CD4-positive, alpha-beta T cell (primary cell): ENCODE data around the gene MICAL2. TPM values are rescaled to one million over a fixed set of nuclear protein-coding genes. Genes with fewer than 3 reads are reported as not detected.

ENCODE experiments used
- ATAC-seq: fragments of 200-7000 bp; cut with Tn5 transposase; one replicate; pipeline ENCODE4 v1.10.0; 2022; ENCODE audit warnings: mild to moderate bottlenecking; ENCODE audit not compliant: poor library complexity
- CTCF ChIA-PET: fragments of 350-600 bp; sonication (Branson Sonifier 250); formaldehyde crosslinking; loops from one replicate; lab custom pipeline; 2021; ENCODE audit warnings: antibody characterized with exemption, inconsistent platforms; lab: Charles Lee
- POLR2A ChIA-PET: fragments of 350-600 bp; sonication (Branson Sonifier 250); formaldehyde crosslinking; loops from one replicate; lab custom pipeline; 2021; ENCODE audit warnings: antibody characterized with exemption, inconsistent platforms; lab: Charles Lee
- DNase-seq, 14 experiments: peaks; one replicate each; pipeline ENCODE4 v3.0.0-alpha.2; 2013 to 2020; ENCODE audit warnings: mixed read lengths in 2 of 14
- H3K27ac ChIP-seq, 2 donors: one replicate each; pipeline versions ENCODE4 v1.5.1 to v1.7.0; 2013; ENCODE audit warnings: low read length in 2 of 2, low read depth in 1 of 2, mild to moderate bottlenecking in 1 of 2
- H3K27me3 ChIP-seq, 2 experiments: 1 replicate in 1 of 2; 2 replicates in 1 of 2; pipeline versions ENCODE4 v1.6.1 to v1.7.0; 2013; ENCODE audit warnings: low read length in 2 of 2, control low read depth in 1 of 2, mild to moderate bottlenecking in 1 of 2, moderate library complexity in 1 of 2; ENCODE audit not compliant: insufficient read depth in 2 of 2, control insufficient read depth in 1 of 2
- H3K36me3 ChIP-seq: one replicate; pipeline ENCODE4 v1.6.1; 2013; ENCODE audit warnings: low read length, control low read depth; ENCODE audit not compliant: insufficient read depth
- H3K4me1 ChIP-seq: one replicate; pipeline ENCODE4 v1.6.1; 2013; ENCODE audit warnings: low read length, control low read depth; ENCODE audit not compliant: insufficient read depth
- H3K4me3 ChIP-seq: one replicate; pipeline ENCODE4 v1.5.1; 2013; ENCODE audit warnings: mild to moderate bottlenecking, low read length, moderate library complexity
- H3K9me3 ChIP-seq, 2 experiments: 1 replicate in 1 of 2; 2 replicates in 1 of 2; pipeline versions ENCODE4 v1.6.1 to v1.7.0; 2013; ENCODE audit warnings: low read length in 2 of 2, mild to moderate bottlenecking in 2 of 2, control low read depth in 1 of 2, moderate library complexity in 1 of 2; ENCODE audit not compliant: control insufficient read depth in 1 of 2, insufficient read depth in 1 of 2
- H3K27ac Mint-ChIP-seq: one replicate; pipeline ENCODE4 v1.8.0; 2020; ENCODE audit warnings: mixed read lengths
- H3K27me3 Mint-ChIP-seq: one replicate; pipeline ENCODE4 v1.8.0; 2021; ENCODE audit warnings: mixed read lengths
- H3K36me3 Mint-ChIP-seq: one replicate; pipeline ENCODE4 v1.8.0; 2021; ENCODE audit warnings: low read depth, mixed read lengths
- H3K4me1 Mint-ChIP-seq: one replicate; pipeline ENCODE4 v1.8.0; 2021; ENCODE audit warnings: low read depth, mixed read lengths
- H3K4me3 Mint-ChIP-seq: one replicate; pipeline ENCODE4 v1.8.0; 2020; ENCODE audit warnings: mild to moderate bottlenecking, mixed read lengths
- H3K9me3 Mint-ChIP-seq: one replicate; pipeline ENCODE4 v1.8.0; 2020; ENCODE audit warnings: mixed read lengths
- intact Hi-C, 2 experiments: fragments of 100-400 bp; cut with DNase I in 1 of 2; cut with micrococcal nuclease in 1 of 2; formaldehyde crosslinking; loops; one replicate each; pipeline versions ENCODE4 v1.15.1 to v1.9.0; 2023 to 2025; cut with DNase I, micrococcal nuclease
- total RNA-seq, 174 experiments: library from RNA in 2 of 174; stranded (reverse) in 2 of 174; gene quantifications; one replicate each; pipeline ENCODE4 v1.2.3 and lab custom pipeline; 2021 to 2026
- TF ChIP-seq, protein P1 (sequence below): fragments of 200-600 bp; IDR thresholded peaks from one replicate; pipeline ENCODE4 v1.8.0; 2022; ENCODE audit warnings: antibody characterized with exemption, mild to moderate bottlenecking

MICAL2 gene
- total RNA-seq, 2 experiments from 2014 or later: 12.8 to 14.1 TPM

GRCh38 chr11:12301379-12301778 lies 191.0 kb downstream of the MICAL2 start:
- no peaks in the 10 kb centered on the region for H3K27me3 Mint-ChIP-seq
- Histone ChIP-seq H3K4me1 (no peaks in the 10 kb centered on the region), H3K9me3 (peaks cover 0 to 5% of the 10 kb centered on the region in 2 experiments), H3K27ac (no peak overlapping the region), H3K27me3 (no peaks in the 10 kb centered on the region), H3K4me3 (no peak overlapping the region), H3K36me3 (no peaks in the 10 kb centered on the region)
- DNase-seq: no peak
- peaks cover 6% of the 10 kb centered on the region for H3K36me3 Mint-ChIP-seq
- H3K9me3 Mint-ChIP-seq: peaks cover 6% of the 10 kb centered on the region
- H3K4me3 Mint-ChIP-seq: no peak overlapping the region
- H3K27ac Mint-ChIP-seq: no peak overlapping the region
- CTCF ChIA-PET: no interaction called here
- intact Hi-C loops: no loop called here
- TF ChIP-seq, protein P1, sequence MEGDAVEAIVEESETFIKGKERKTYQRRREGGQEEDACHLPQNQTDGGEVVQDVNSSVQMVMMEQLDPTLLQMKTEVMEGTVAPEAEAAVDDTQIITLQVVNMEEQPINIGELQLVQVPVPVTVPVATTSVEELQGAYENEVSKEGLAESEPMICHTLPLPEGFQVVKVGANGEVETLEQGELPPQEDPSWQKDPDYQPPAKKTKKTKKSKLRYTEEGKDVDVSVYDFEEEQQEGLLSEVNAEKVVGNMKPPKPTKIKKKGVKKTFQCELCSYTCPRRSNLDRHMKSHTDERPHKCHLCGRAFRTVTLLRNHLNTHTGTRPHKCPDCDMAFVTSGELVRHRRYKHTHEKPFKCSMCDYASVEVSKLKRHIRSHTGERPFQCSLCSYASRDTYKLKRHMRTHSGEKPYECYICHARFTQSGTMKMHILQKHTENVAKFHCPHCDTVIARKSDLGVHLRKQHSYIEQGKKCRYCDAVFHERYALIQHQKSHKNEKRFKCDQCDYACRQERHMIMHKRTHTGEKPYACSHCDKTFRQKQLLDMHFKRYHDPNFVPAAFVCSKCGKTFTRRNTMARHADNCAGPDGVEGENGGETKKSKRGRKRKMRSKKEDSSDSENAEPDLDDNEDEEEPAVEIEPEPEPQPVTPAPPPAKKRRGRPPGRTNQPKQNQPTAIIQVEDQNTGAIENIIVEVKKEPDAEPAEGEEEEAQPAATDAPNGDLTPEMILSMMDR: no peak
- no peaks in the 10 kb centered on the region for H3K4me1 Mint-ChIP-seq
- ATAC-seq: no peak
- POLR2A ChIA-PET: no interaction called here

- no peaks in the 10 kb centered on the region for H3K27me3 Mint-ChIP-seq
- no peak overlapping the region for H3K4me3 ChIP-seq
- no peak overlapping the region for H3K27ac Mint-ChIP-seq
- DNase-seq: no peak
- H3K36me3 ChIP-seq: no peaks in the 10 kb centered on the region
- ATAC-seq: no peak
- POLR2A ChIA-PET: no interaction called here
- CTCF ChIA-PET: no interaction called here
- no peak overlapping the region for H3K27ac ChIP-seq
- H3K27me3 ChIP-seq: no peaks in the 10 kb centered on the region
- TF ChIP-seq, protein P1: no peak
- intact Hi-C loops: no loop called here
- no peak overlapping the region for H3K4me3 Mint-ChIP-seq
- no peaks in the 10 kb centered on the region for H3K4me1 ChIP-seq
- H3K4me1 Mint-ChIP-seq: no peaks in the 10 kb centered on the region
- peaks cover 6% of the 10 kb centered on the region for H3K36me3 Mint-ChIP-seq
- H3K9me3 ChIP-seq: peaks cover 0 to 5% of the 10 kb centered on the region in 2 experiments
- peaks cover 6% of the 10 kb centered on the region for H3K9me3 Mint-ChIP-seq
Observed at GRCh38 chr11:12303421-12304149, 193.2 kb downstream of the MICAL2 start.

- intact Hi-C loops: no loop called here
- Mint-ChIP-seq H3K27ac (no peak overlapping the region), H3K27me3 (no peaks in the 10 kb centered on the region), H3K9me3 (no peaks in the 10 kb centered on the region), H3K36me3 (no peaks in the 10 kb centered on the region), H3K4me1 (no peaks in the 10 kb centered on the region), H3K4me3 (no peak overlapping the region)
- Histone ChIP-seq H3K4me3 (no peak overlapping the region), H3K27ac (no peak overlapping the region), H3K9me3 (no peaks in the 10 kb centered on the region), H3K4me1 (no peaks in the 10 kb centered on the region), H3K27me3 (no peaks in the 10 kb centered on the region), H3K36me3 (no peaks in the 10 kb centered on the region)
- DNase-seq: no peak
- ChIA-PET CTCF (no interaction called here), POLR2A (no interaction called here)
- TF ChIP-seq, protein P1: no peak
- no peak for ATAC-seq
Observed at GRCh38 chr11:12306830-12307229, 196.4 kb downstream of the MICAL2 start.
